HEK293 (cell line): Measurements from ENCODE around the gene TYW5.

Experiments
- CTCF ChIA-PET: fragments of 350-600 bp; formaldehyde crosslinking; extraction: SDS; loops from one replicate; lab custom pipeline; 2021; ENCODE audit warnings: antibody characterized with exemption; lab: Yijun Ruan, JAX
- POLR2A ChIA-PET: fragments of 300-600 bp; formaldehyde crosslinking; extraction: SDS; loops from one replicate; lab custom pipeline; 2020; ENCODE audit warnings: antibody characterized with exemption, inconsistent platforms; lab: Yijun Ruan, JAX
- H3K27ac ChIP-seq: fragments of 200-500 bp; sonication (Bioruptor generic); 2 replicates; pipeline ENCODE4 v1.5.1; 2014; ENCODE audit warnings: low read depth, low read length, control low read depth, inconsistent platforms; ENCODE audit errors: extremely low read depth
- H3K36me3 ChIP-seq, 2 experiments: fragments of 200-500 bp in 1 of 2; sonication (Bioruptor generic) in 1 of 2; 1 replicate in 1 of 2; 2 replicates in 1 of 2; pipeline ENCODE4 v1.5.1; 2014 to 2017; ENCODE audit warnings: inconsistent platforms in 2 of 2, low read length in 2 of 2; ENCODE audit not compliant: control insufficient read depth in 2 of 2, insufficient read depth in 1 of 2
- H3K4me1 ChIP-seq: fragments of 200-500 bp; sonication (Bioruptor generic); 2 replicates; pipeline ENCODE4 v1.5.1; 2014; ENCODE audit warnings: mild to moderate bottlenecking, low read length, inconsistent platforms; ENCODE audit not compliant: control insufficient read depth, insufficient read depth
- H3K4me3 ChIP-seq: 2 replicates; pipeline ENCODE4 v1.5.1; 2011; ENCODE audit warnings: low read depth, mild to moderate bottlenecking, control low read depth, low read length, moderate library complexity
- H3K9me3 ChIP-seq: fragments of 200-500 bp; sonication (Bioruptor generic); 2 replicates; pipeline ENCODE4 v1.5.1; 2014; ENCODE audit warnings: low read depth, low read length, inconsistent platforms; ENCODE audit not compliant: control insufficient read depth, insufficient read depth
- AEBP2 ChIP-seq: fragments of 450-650 bp; formaldehyde crosslinking; IDR thresholded peaks from 2 replicates; pipeline ENCODE4 v1.5.1; 2016; ENCODE audit warnings: missing biosample characterization, missing genetic modification characterization, borderline replicate concordance
- FEZF1 ChIP-seq: fragments of 450-650 bp; formaldehyde crosslinking; IDR thresholded peaks from 2 replicates; pipeline ENCODE4 v1.5.1; 2016; ENCODE audit warnings: missing biosample characterization, missing genetic modification characterization
- GLIS1 ChIP-seq: fragments of 450-650 bp; formaldehyde crosslinking; IDR thresholded peaks from 2 replicates; pipeline ENCODE4 v1.5.1; 2016; ENCODE audit warnings: missing biosample characterization, missing genetic modification characterization
- PRDM1 ChIP-seq: fragments of 450-650 bp; formaldehyde crosslinking; IDR thresholded peaks from 2 replicates; pipeline ENCODE4; 2016; ENCODE audit warnings: missing biosample characterization, missing genetic modification characterization
- PRDM6 ChIP-seq: fragments of 450-650 bp; formaldehyde crosslinking; IDR thresholded peaks from 2 replicates; pipeline ENCODE4 v1.5.1; 2017; ENCODE audit warnings: missing biosample characterization, missing genetic modification characterization
- RBAK ChIP-seq: fragments of 450-650 bp; formaldehyde crosslinking; IDR thresholded peaks from 2 replicates; pipeline ENCODE4 v1.5.1; 2016; ENCODE audit warnings: missing biosample characterization, missing genetic modification characterization
- ZBTB11 ChIP-seq: fragments of 450-650 bp; formaldehyde crosslinking; conservative IDR thresholded peaks from 2 replicates; pipeline ENCODE4 v1.5.1; 2016; ENCODE audit warnings: low read depth, missing biosample characterization, missing genetic modification characterization
- ZBTB44 ChIP-seq: fragments of 450-650 bp; IDR thresholded peaks from 2 replicates; pipeline ENCODE4 v1.5.1; 2018; ENCODE audit warnings: missing biosample characterization, mild to moderate bottlenecking, missing genetic modification characterization
- ZIC2 ChIP-seq: fragments of 450-650 bp; formaldehyde crosslinking; IDR thresholded peaks from 2 replicates; pipeline ENCODE4 v1.5.1; 2016; ENCODE audit warnings: missing biosample characterization, missing genetic modification characterization
- ZNF426 ChIP-seq: fragments of 450-650 bp; formaldehyde crosslinking; IDR thresholded peaks from 2 replicates; pipeline ENCODE4 v1.5.1; 2017; ENCODE audit warnings: missing biosample characterization, missing genetic modification characterization, mild to moderate bottlenecking, inconsistent platforms, moderate library complexity
- ZNF501 ChIP-seq: fragments of 450-650 bp; formaldehyde crosslinking; IDR thresholded peaks from 2 replicates; pipeline ENCODE4 v1.5.1; 2016; ENCODE audit warnings: missing biosample characterization, missing genetic modification characterization
- ZNF621 ChIP-seq: fragments of 450-650 bp; formaldehyde crosslinking; IDR thresholded peaks from 2 replicates; pipeline ENCODE4 v1.5.1; 2017; ENCODE audit warnings: missing biosample characterization, missing genetic modification characterization
- ZNF654 ChIP-seq: fragments of 450-650 bp; formaldehyde crosslinking; IDR thresholded peaks from 2 replicates; pipeline ENCODE4 v1.5.1; 2016; ENCODE audit warnings: low read depth, missing biosample characterization, missing genetic modification characterization
- ZNF660 ChIP-seq: fragments of 450-650 bp; IDR thresholded peaks from 2 replicates; pipeline ENCODE4 v1.5.1; 2018; ENCODE audit warnings: missing biosample characterization, mild to moderate bottlenecking, missing genetic modification characterization
- ZNF768 ChIP-seq: fragments of 450-650 bp; formaldehyde crosslinking; IDR thresholded peaks from 2 replicates; pipeline ENCODE4 v1.5.1; 2018; ENCODE audit warnings: missing biosample characterization, mild to moderate bottlenecking, missing genetic modification characterization

The TYW5 gene

GRCh38 chr2:199901942-199902341, 53.3 kb downstream of the TYW5 start:
- Histone ChIP-seq H3K27ac (no peak overlapping the region), H3K4me3 (no peak overlapping the region), H3K4me1 (no peaks in the 10 kb centered on the region), H3K36me3 (no peaks in the 10 kb centered on the region), H3K9me3 (no peaks in the 10 kb centered on the region)
- ChIA-PET CTCF (interaction anchor here (0.7 kb wide), 1 partner anchor 1557 kb away, joined by 3 read pairs; no protein-coding TSS in a partner anchor), POLR2A (no interaction called here)
- TF ChIP-seq FEZF1 (no peak), ZNF501 (tag by site-specific recombination) (no peak), ZNF768 (no peak), ZBTB11 (tag by site-specific recombination) (no peak), ZNF660 (tag by site-specific recombination) (no peak), ZNF426 (tag by site-specific recombination) (no peak), AEBP2 (tag by site-specific recombination) (no peak), PRDM1 (tag by site-specific recombination) (no peak), RBAK (tag by site-specific recombination) (no peak), ZBTB44 (no peak)

GRCh38 chr2:199896617-199897016, 58.7 kb downstream of the TYW5 start:
- no peaks in the 10 kb centered on the region for H3K36me3 ChIP-seq
- no peak overlapping the region for H3K27ac ChIP-seq
- H3K4me1 ChIP-seq, result peaks cover 6% of the 10 kb centered on the region; the same call in 1 of the 2 replicates
- no peak overlapping the region for H3K4me3 ChIP-seq
- CTCF ChIA-PET, result interaction anchor here (0.7 kb wide), 1 partner anchor 1600 kb away, joined by 3 read pairs; no protein-coding TSS in a partner anchor
- POLR2A ChIA-PET, result interaction anchor here (1.0 kb wide), 1 partner anchor 210 kb away, joined by 3 read pairs; no protein-coding TSS in a partner anchor
- no peaks in the 10 kb centered on the region for H3K9me3 ChIP-seq
- TF ChIP-seq ZNF621 (no peak), ZIC2 (tag by site-specific recombination) (no peak), ZNF654 (no peak)

- CTCF ChIA-PET, result interaction anchor here (0.6 kb wide), 2 partner anchors 19 to 774 kb away, joined by 3 to 4 read pairs; no protein-coding TSS in a partner anchor
- Histone ChIP-seq H3K36me3 (no peaks in the 10 kb centered on the region), H3K9me3 (no peaks in the 10 kb centered on the region), H3K4me3 (no peak overlapping the region), H3K4me1 (peaks cover 6% of the 10 kb centered on the region; the same call in 1 of the 2 replicates), H3K27ac (no peak overlapping the region)
- POLR2A ChIA-PET, result interaction anchor here (1.0 kb wide), 1 partner anchor 209 kb away, joined by 3 read pairs; no protein-coding TSS in a partner anchor
- no peak for TF ChIP-seq GLIS1 (tag by site-specific recombination)
- peak; percentile 13; the same call in 1 of the 2 replicates for TF ChIP-seq PRDM6 (tag by site-specific recombination)
Measured at GRCh38 chr2:199895406-199895805, 59.9 kb downstream of the TYW5 start.
